ENCODE measurements around the gene TIAM2. TPM values are rescaled to one million over a fixed set of nuclear protein-coding genes. Genes with fewer than 3 reads are reported as not detected.

Gene TIAM2
- total and polyA plus RNA-seq, 9 of the 15 experiments (the other 6 are each of a cell fraction or from before 2014, with no cell fraction given): 0.73 to 6.5 (median 4.3) TPM

DNA sequence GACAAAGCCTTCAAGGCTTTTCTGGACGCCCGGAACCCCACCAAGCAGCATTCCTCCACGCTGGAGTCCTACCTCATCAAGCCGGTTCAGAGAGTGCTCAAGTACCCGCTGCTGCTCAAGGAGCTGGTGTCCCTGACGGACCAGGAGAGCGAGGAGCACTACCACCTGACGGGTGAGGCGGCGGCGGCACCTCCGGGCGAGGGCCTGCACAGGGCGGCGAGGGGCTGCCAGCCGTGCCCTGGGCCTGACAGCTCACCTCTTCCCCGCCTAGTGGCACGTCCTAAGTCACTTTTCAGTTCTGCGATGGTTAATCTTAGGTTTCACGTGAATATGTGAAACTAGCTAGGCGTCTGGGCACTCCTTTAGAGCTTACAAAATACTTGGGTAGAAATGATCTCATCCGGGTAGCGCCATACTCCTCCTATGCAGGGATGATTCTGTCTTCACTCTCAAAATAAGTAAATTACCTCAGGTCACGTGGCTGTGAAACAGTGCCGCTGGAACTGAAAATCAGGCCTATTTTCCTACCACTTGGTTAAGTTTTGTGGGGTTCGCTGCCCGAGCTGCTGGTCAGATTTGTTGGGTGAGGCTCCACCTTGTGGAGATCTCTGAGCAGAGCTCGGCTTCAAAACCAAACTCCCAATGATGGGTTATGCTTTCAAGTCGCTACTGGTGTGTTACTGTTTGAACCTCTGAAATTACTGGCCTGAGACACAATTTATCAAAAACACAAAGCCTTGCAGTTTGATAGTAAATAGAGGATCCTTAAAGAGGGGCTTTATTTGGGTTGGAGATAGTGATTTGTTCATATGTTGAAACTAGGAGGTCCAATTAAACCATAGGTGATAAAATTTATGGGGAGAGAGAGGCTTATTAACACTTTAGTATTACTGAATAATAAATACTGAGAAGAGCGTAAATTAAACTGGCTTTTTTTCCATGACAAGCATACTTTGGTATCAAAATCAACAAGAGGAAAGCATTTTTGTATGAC is 253.2 kb downstream of the TIAM2 start:
- H3K79me2 ChIP-seq (ENCODE audit: control insufficient read depth, insufficient read depth, low read length): no peaks in the 10 kb centered on the region
- peak; percentile 68 for ATAC-seq
- WGBS (ENCODE audit: insufficient coverage, low coverage, missing lambda C conversion rate): 85% methylated on average over 30 of the region's 30 CpGs

More for the DNA sequence above, 253.2 kb downstream of the TIAM2 start:
- peak in 3 of 4 experiments; percentile 22 to 47 (median 33) for DNase-seq (ENCODE audit: extremely low read depth in 1 of 4, low spot score in 3 of 4)
- Histone ChIP-seq H3K36me3 (ENCODE audit: control insufficient read depth, insufficient read depth, low read length) (peaks cover 32% of the 10 kb centered on the region; the same call in 2 of the 3 replicates), H4K20me1 (replicated peaks; ENCODE audit: control insufficient read depth, insufficient read depth, low read length) (no peaks in the 10 kb centered on the region), H3K4me2 (ENCODE audit: insufficient read depth, low read length) (no peak overlapping the region), H3K4me3 (no peak overlapping the region), H2AFZ (ENCODE audit: low read depth, low read length) (no peak overlapping the region), H3K27me3 (ENCODE audit: control insufficient read depth in 2 of 2, insufficient read depth in 2 of 2, low read length in 2 of 2) (0 out of 5 replicates have a peak, but pooled peaks cover 0 to under 1% of the 10 kb centered on the region in 2 experiments), H3K9ac (ENCODE audit: insufficient read depth in 1 of 2, low read depth in 2 of 2, low read length in 2 of 2) (no peak overlapping the region), H3K9me3 (replicated peaks; ENCODE audit: control insufficient read depth, insufficient read depth, low read depth, low read length) (no peaks in the 10 kb centered on the region), H3K9me1 (ENCODE audit: control insufficient read depth, insufficient read depth, low read length) (no peaks in the 10 kb centered on the region), H3K27ac (ENCODE audit: extremely low read depth, low read depth, low read length) (no peak overlapping the region), H3K4me1 (replicated peaks in 1 of 2; ENCODE audit: control insufficient read depth in 2 of 2, insufficient read depth in 2 of 2, low read length in 2 of 2) (no peaks in the 10 kb centered on the region; a peak in 1 of 5 replicates)
- TF ChIP-seq ELK3 (CRISPR knock-in tag; IDR thresholded peaks at IDR 0.05) (no peak), CXXC5 (CRISPR knock-in tag; IDR thresholded peaks at IDR 0.05) (no peak), RAD21 (CRISPR knock-in tag; conservative IDR thresholded peaks at IDR 0.05 in 1 of 2, IDR thresholded peaks at IDR 0.05 in 1 of 2) (peak in 1 of 2 experiments; percentile 42; a peak in 1 of 4 replicates), CTCF (IDR thresholded peaks at IDR 0.05 in 2 of 3, conservative IDR thresholded peaks at IDR 0.05 in 1 of 3; ENCODE audit: insufficient read depth in 2 of 3, low read depth in 1 of 3, low read length in 3 of 3) (peak; percentile 53), CBFB (CRISPR knock-in tag; IDR thresholded peaks at IDR 0.05) (no peak), CBX8 (IDR thresholded peaks at IDR 0.05; ENCODE audit: borderline replicate concordance, extremely low read depth, low read depth, low read length, poor library complexity, severe bottlenecking) (no peak), SMC3 (conservative IDR thresholded peaks at IDR 0.05; ENCODE audit: insufficient read depth, low read depth, low read length) (0 out of 2 replicates have a peak, but pooled peaks have one; percentile 25), SNIP1 (IDR thresholded peaks at IDR 0.05; ENCODE audit: low read depth) (no peak), CTCFL (IDR thresholded peaks at IDR 0.05; ENCODE audit: borderline replicate concordance, insufficient read depth, low read depth, low read length, poor library complexity, severe bottlenecking) (peak; percentile 53), POLR2G (IDR thresholded peaks at IDR 0.05; ENCODE audit: low read depth, low read length) (peak; percentile 47; the same call in 1 of the 2 replicates)
- TF ChIP-seq, protein P1, sequence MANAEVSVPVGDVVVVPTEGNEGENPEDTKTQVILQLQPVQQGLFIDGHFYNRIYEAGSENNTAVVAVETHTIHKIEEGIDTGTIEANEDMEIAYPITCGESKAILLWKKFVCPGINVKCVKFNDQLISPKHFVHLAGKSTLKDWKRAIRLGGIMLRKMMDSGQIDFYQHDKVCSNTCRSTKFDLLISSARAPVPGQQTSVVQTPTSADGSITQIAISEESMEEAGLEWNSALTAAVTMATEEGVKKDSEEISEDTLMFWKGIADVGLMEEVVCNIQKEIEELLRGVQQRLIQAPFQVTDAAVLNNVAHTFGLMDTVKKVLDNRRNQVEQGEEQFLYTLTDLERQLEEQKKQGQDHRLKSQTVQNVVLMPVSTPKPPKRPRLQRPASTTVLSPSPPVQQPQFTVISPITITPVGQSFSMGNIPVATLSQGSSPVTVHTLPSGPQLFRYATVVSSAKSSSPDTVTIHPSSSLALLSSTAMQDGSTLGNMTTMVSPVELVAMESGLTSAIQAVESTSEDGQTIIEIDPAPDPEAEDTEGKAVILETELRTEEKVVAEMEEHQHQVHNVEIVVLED (CRISPR knock-in tag; IDR thresholded peaks at IDR 0.05): no peak
- intact Hi-C loops (cut with micrococcal nuclease): loop anchor here (5.0 kb wide), 2 partner anchors 61 to 321 kb away; no protein-coding TSS in a partner anchor
- peak; percentile 42 for FAIRE-seq
- in situ Hi-C loops (cut with MboI): no loop called here
- ChIA-PET CTCF (ENCODE audit: low intra/inter-chr PET ratio) (interaction anchor here (1.4 kb wide), 1 partner anchor 573 kb away, joined by 7 read pairs; no protein-coding TSS in a partner anchor), POLR2A (interaction anchor here (0.6 to 1.5 kb wide), 2 partner anchors 10 to 361 kb away, joined by 3 to 5 read pairs; no protein-coding TSS in a partner anchor)
- no TSS peak for BruUV-seq (replicated peaks)

Data from K562 (cell line).